ENCODE results near the gene PROB1. TPM values are rescaled to one million over a fixed set of nuclear protein-coding genes. Genes with fewer than 3 reads are reported as not detected.

Gene PROB1
- total and polyA plus RNA-seq, 2 of the 8 experiments (the other 6 are each of a cell fraction or from before 2014, with no cell fraction given): 0.89 to 3.1 TPM

GRCh38 chr5:139414581-139415130, 19.8 kb upstream of the PROB1 start (continued):
- no peak for TF ChIP-seq YY1 (IDR thresholded peaks at IDR 0.05; ENCODE audit: low read depth, low read length)
- TF ChIP-seq POLR2A (IDR thresholded peaks at IDR 0.05; ENCODE audit: control extremely low read depth in 1 of 2, low read depth in 2 of 2, low read length in 2 of 2): no peak
- TF ChIP-seq EP300 (IDR thresholded peaks at IDR 0.05; ENCODE audit: borderline replicate concordance in 1 of 2, low read depth in 2 of 2, low read length in 2 of 2): no peak
- TF ChIP-seq KDM4A (IDR thresholded peaks at IDR 0.05; ENCODE audit: low read depth, low read length, severe bottlenecking): no peak
